CD4-positive, alpha-beta memory T cell (primary cell): ENCODE measurements around the gene CPE. TPM values are rescaled to one million over a fixed set of nuclear protein-coding genes. Genes with fewer than 3 reads are reported as not detected.

Source experiments
- CTCF ChIA-PET: fragments of 350-600 bp; sonication (Branson Sonifier 250); formaldehyde crosslinking; loops from one replicate; lab custom pipeline; 2021; ENCODE audit warnings: inconsistent platforms; ENCODE audit not compliant: partially characterized antibody; lab: Charles Lee
- POLR2A ChIA-PET: fragments of 350-600 bp; sonication (Branson Sonifier 250); formaldehyde crosslinking; loops from one replicate; lab custom pipeline; 2021; ENCODE audit not compliant: partially characterized antibody; lab: Charles Lee
- DNase-seq, 5 donors: peaks; one replicate each; pipeline versions ENCODE4 v3.0.0 to v3.0.0-alpha.2; 2020 to 2022; ENCODE audit warnings: mixed read lengths in 1 of 5
- H3K27ac ChIP-seq: one replicate; pipeline ENCODE4 v1.7.0; 2013; ENCODE audit warnings: low read depth, low read length
- H3K27me3 ChIP-seq: 2 replicates; pipeline ENCODE4 v1.7.0; 2013; ENCODE audit warnings: mild to moderate bottlenecking, low read length, moderate library complexity; ENCODE audit not compliant: insufficient read depth
- H3K36me3 ChIP-seq: 2 replicates; pipeline ENCODE4 v1.7.0; 2013; ENCODE audit warnings: mild to moderate bottlenecking, low read length, moderate library complexity; ENCODE audit not compliant: insufficient read depth
- H3K4me1 ChIP-seq: 2 replicates; pipeline ENCODE4 v1.7.0; 2013; ENCODE audit warnings: mild to moderate bottlenecking, low read length, moderate library complexity; ENCODE audit not compliant: insufficient read depth
- H3K4me3 ChIP-seq, 2 donors: one replicate each; pipeline ENCODE4 v1.7.0; 2013; ENCODE audit warnings: low read length in 2 of 2, mild to moderate bottlenecking in 1 of 2
- H3K9me3 ChIP-seq, 2 donors: one replicate each; pipeline ENCODE4 v1.7.0; 2013; ENCODE audit warnings: low read length in 2 of 2, control low read depth in 1 of 2; ENCODE audit not compliant: control insufficient read depth in 1 of 2
- H3K27ac Mint-ChIP-seq, 7 donors: one replicate each; pipeline ENCODE4 v1.8.0; 2020 to 2021; ENCODE audit warnings: mixed read lengths in 7 of 7, mild to moderate bottlenecking in 6 of 7, inconsistent platforms in 3 of 7, moderate library complexity in 3 of 7
- H3K27me3 Mint-ChIP-seq, 2 donors: one replicate each; pipeline ENCODE4 v1.8.0; 2020 to 2021; ENCODE audit warnings: mixed read lengths in 2 of 2
- H3K36me3 Mint-ChIP-seq, 2 donors: one replicate each; pipeline ENCODE4 v1.8.0; 2020 to 2021; ENCODE audit warnings: mixed read lengths in 2 of 2, inconsistent platforms in 1 of 2, mild to moderate bottlenecking in 1 of 2
- H3K4me1 Mint-ChIP-seq, 4 donors: one replicate each; pipeline ENCODE4 v1.8.0; 2020 to 2021; ENCODE audit warnings: mixed read lengths in 4 of 4, mild to moderate bottlenecking in 1 of 4
- H3K4me3 Mint-ChIP-seq, 8 donors: one replicate each; pipeline ENCODE4 v1.8.0; 2020 to 2021; ENCODE audit warnings: mixed read lengths in 8 of 8, mild to moderate bottlenecking in 7 of 8, moderate library complexity in 6 of 8, inconsistent platforms in 3 of 8
- H3K9me3 Mint-ChIP-seq, 8 donors: one replicate each; pipeline ENCODE4 v1.8.0; 2020 to 2021; ENCODE audit warnings: mixed read lengths in 8 of 8, mild to moderate bottlenecking in 5 of 8, inconsistent platforms in 3 of 8, moderate library complexity in 1 of 8
- intact Hi-C: fragments of 100-400 bp; cut with micrococcal nuclease; formaldehyde crosslinking; loops from one replicate; pipeline ENCODE4 v1.15.1; 2023
- polyA plus RNA-seq, 2 donors: library from polyadenylated mRNA; unstranded; fragments of 300-500 nt; fragmentation: Illumina TruSeq; gene quantifications; one replicate each; pipeline ENCODE4 v1.2.3, GENCODE V29; 2021
- total RNA-seq, 2 experiments: library from RNA; stranded (reverse); gene quantifications; one replicate each; pipeline ENCODE4 v1.2.3, GENCODE V29; 2021

The CPE gene
- total and polyA plus RNA-seq, 4 experiments from 2014 or later, result not detected

GRCh38 chr4:165524532-165525190, 145.9 kb downstream of the CPE start:
- POLR2A ChIA-PET, result no interaction called here

GRCh38 chr4:165532976-165533375, 154.2 kb downstream of the CPE start:
- Histone ChIP-seq H3K4me3 (no peak overlapping the region), H3K36me3 (no peaks in the 10 kb centered on the region), H3K9me3 (no peaks in the 10 kb centered on the region), H3K27ac (no peak overlapping the region), H3K4me1 (no peaks in the 10 kb centered on the region), H3K27me3 (no peaks in the 10 kb centered on the region)
- ChIA-PET POLR2A (no interaction called here), CTCF (interaction anchor here (1.0 kb wide), 1 partner anchor 40 kb away, joined by 4 read pairs; no protein-coding TSS in a partner anchor)
- Mint-ChIP-seq H3K36me3 (no peaks in the 10 kb centered on the region), H3K9me3 (no peaks in the 10 kb centered on the region), H3K4me1 (no peaks in the 10 kb centered on the region), H3K4me3 (no peak overlapping the region), H3K27ac (no peak overlapping the region), H3K27me3 (peaks cover 4 to 8% of the 10 kb centered on the region in 2 donors)
- intact Hi-C loops, result no loop called here
- DNase-seq, result no peak

More at GRCh38 chr4:165524532-165525190, 145.9 kb downstream of the CPE start:
- H3K9me3 ChIP-seq, result no peaks in the 10 kb centered on the region
- H3K27me3 ChIP-seq, result no peaks in the 10 kb centered on the region
- CTCF ChIA-PET, result no interaction called here
- H3K27me3 Mint-ChIP-seq, result peaks cover 0 to 2% of the 10 kb centered on the region in 2 donors
- intact Hi-C loops, result no loop called here
- H3K36me3 Mint-ChIP-seq, result no peaks in the 10 kb centered on the region
- H3K4me3 Mint-ChIP-seq, result no peak overlapping the region
- H3K4me1 ChIP-seq, result no peaks in the 10 kb centered on the region
- no peak overlapping the region for H3K27ac ChIP-seq
- H3K4me1 Mint-ChIP-seq, result peaks cover 0 to 1% (median 0%) of the 10 kb centered on the region in 4 donors
- no peak overlapping the region for H3K27ac Mint-ChIP-seq
- DNase-seq, result no peak
- H3K36me3 ChIP-seq, result no peaks in the 10 kb centered on the region
- H3K4me3 ChIP-seq, result no peak overlapping the region
- H3K9me3 Mint-ChIP-seq, result no peaks in the 10 kb centered on the region

GRCh38 chr4:165537028-165537648, 158.3 kb downstream of the CPE start:
- intact Hi-C loops, result loop anchor here (1.0 to 5.0 kb wide), 2 partner anchors 405 to 555 kb away; no protein-coding TSS in a partner anchor
- H3K4me3 ChIP-seq, result no peak overlapping the region
- ChIA-PET POLR2A (no interaction called here), CTCF (interaction anchor here (0.6 to 1.3 kb wide), 3 partner anchors 42 to 59 kb away, joined by 3 to 5 read pairs (median 3); no protein-coding TSS in a partner anchor)
- peak in 3 of 5 donors; percentile 8 to 22 (median 15) for DNase-seq
- no peaks in the 10 kb centered on the region for H3K4me1 Mint-ChIP-seq
- no peak overlapping the region for H3K4me3 Mint-ChIP-seq
- no peak overlapping the region for H3K27ac ChIP-seq
- peaks cover 4 to 6% of the 10 kb centered on the region in 2 donors for H3K27me3 Mint-ChIP-seq
- H3K9me3 ChIP-seq, result no peaks in the 10 kb centered on the region
- no peaks in the 10 kb centered on the region for H3K9me3 Mint-ChIP-seq
- H3K36me3 Mint-ChIP-seq, result no peaks in the 10 kb centered on the region
- no peaks in the 10 kb centered on the region for H3K27me3 ChIP-seq
- H3K4me1 ChIP-seq, result no peaks in the 10 kb centered on the region
- H3K27ac Mint-ChIP-seq, result no peak overlapping the region
- H3K36me3 ChIP-seq, result no peaks in the 10 kb centered on the region

GRCh38 chr4:165539801-165540200, 161.0 kb downstream of the CPE start:
- H3K4me1 ChIP-seq, result no peaks in the 10 kb centered on the region
- H3K4me3 Mint-ChIP-seq, result no peak overlapping the region
- no peak for DNase-seq
- H3K27ac ChIP-seq, result no peak overlapping the region
- ChIA-PET POLR2A (no interaction called here), CTCF (interaction anchor here (0.8 to 1.4 kb wide), 2 partner anchors 47 to 516 kb away, joined by 3 read pairs; no protein-coding TSS in a partner anchor)
- H3K36me3 ChIP-seq, result no peaks in the 10 kb centered on the region
- H3K9me3 Mint-ChIP-seq, result no peaks in the 10 kb centered on the region
- intact Hi-C loops, result loop anchor here (5.0 kb wide), 1 partner anchor 408 kb away; no protein-coding TSS in a partner anchor
- no peak overlapping the region for H3K27ac Mint-ChIP-seq
- H3K27me3 ChIP-seq, result no peaks in the 10 kb centered on the region
- H3K9me3 ChIP-seq, result no peaks in the 10 kb centered on the region
- H3K36me3 Mint-ChIP-seq, result no peaks in the 10 kb centered on the region
- H3K4me1 Mint-ChIP-seq, result no peaks in the 10 kb centered on the region
- H3K27me3 Mint-ChIP-seq, result peaks cover 0 to 2% of the 10 kb centered on the region in 2 donors
- no peak overlapping the region for H3K4me3 ChIP-seq

GRCh38 chr4:165540206-165540830, 161.5 kb downstream of the CPE start:
- no peak for DNase-seq
- Histone ChIP-seq H3K36me3 (no peaks in the 10 kb centered on the region), H3K4me1 (no peaks in the 10 kb centered on the region), H3K4me3 (no peak overlapping the region), H3K27ac (no peak overlapping the region), H3K27me3 (no peaks in the 10 kb centered on the region), H3K9me3 (no peaks in the 10 kb centered on the region)
- CTCF ChIA-PET, result interaction anchor here (0.8 to 1.4 kb wide), 2 partner anchors 47 to 516 kb away, joined by 3 read pairs; no protein-coding TSS in a partner anchor
- peaks cover 0 to 2% of the 10 kb centered on the region in 2 donors for H3K27me3 Mint-ChIP-seq
- intact Hi-C loops, result no loop called here
- no peak overlapping the region for H3K4me3 Mint-ChIP-seq
- H3K4me1 Mint-ChIP-seq, result peaks cover 0 to 1% (median under 1%) of the 10 kb centered on the region in 4 donors
- no peaks in the 10 kb centered on the region for H3K36me3 Mint-ChIP-seq
- no peaks in the 10 kb centered on the region for H3K9me3 Mint-ChIP-seq
- POLR2A ChIA-PET, result no interaction called here
- H3K27ac Mint-ChIP-seq, result no peak overlapping the region

GRCh38 chr4:165541851-165542459, 163.1 kb downstream of the CPE start:
- Histone ChIP-seq H3K27me3 (no peaks in the 10 kb centered on the region), H3K27ac (no peak overlapping the region), H3K36me3 (no peaks in the 10 kb centered on the region), H3K9me3 (no peaks in the 10 kb centered on the region), H3K4me1 (no peaks in the 10 kb centered on the region), H3K4me3 (no peak overlapping the region)
- intact Hi-C loops, result no loop called here
- ChIA-PET CTCF (interaction anchor here (0.6 to 1.8 kb wide), 3 partner anchors 10 to 48 kb away, joined by 3 to 7 read pairs (median 4); no protein-coding TSS in a partner anchor), POLR2A (no interaction called here)
- Mint-ChIP-seq H3K27me3 (peaks cover 0 to 2% of the 10 kb centered on the region in 2 donors), H3K36me3 (no peaks in the 10 kb centered on the region), H3K27ac (no peak overlapping the region), H3K4me3 (no peak overlapping the region), H3K4me1 (peaks cover 0 to 5% (median 2%) of the 10 kb centered on the region in 4 donors), H3K9me3 (no peaks in the 10 kb centered on the region)
- peak in 1 of 5 donors; percentile 4 for DNase-seq
